NCI-H146 treated with DMSO at 0.1 percent for 48 hours (cell line): Measurements from ENCODE around the gene SHC4.
A peak's percentile ranks its signal among the peaks of the same experiment; 100 is the strongest.
"Not testable (repeated sequence)": the region's sequence is repeated elsewhere in the genome, so short reads cannot be mapped to it uniquely, and the experiment has no call there.

Source experiments
- DNase-seq: peaks from one replicate; lab custom pipeline; 2025; ENCODE audit not compliant: unreplicated experiment; lab: John Stamatoyannopoulos, UW

The SHC4 gene

GRCh38 chr15:48925714-48926223 is 38.0 kb downstream of the SHC4 start:
- DNase-seq = peak; percentile 14

GRCh38 chr15:48924528-48925393 is 39.0 kb downstream of the SHC4 start:
- no peak for DNase-seq

GRCh38 chr15:48922046-48922445 is 41.7 kb downstream of the SHC4 start:
- no peak for DNase-seq

- no peak for DNase-seq
Observed at GRCh38 chr15:48916721-48917120, 47.0 kb downstream of the SHC4 start.

GRCh38 chr15:48915861-48916260 is 47.9 kb downstream of the SHC4 start:
- DNase-seq = no peak

- DNase-seq = no peak
Observed at GRCh38 chr15:48914717-48915116, 49.0 kb downstream of the SHC4 start.

- no peak for DNase-seq
Observed at GRCh38 chr15:48913141-48913540, 50.6 kb downstream of the SHC4 start.

GRCh38 chr15:48910554-48910953 is 53.2 kb downstream of the SHC4 start:
- DNase-seq = not testable (repeated sequence)

- not testable (repeated sequence) for DNase-seq
Observed at GRCh38 chr15:48909313-48909712, 54.4 kb downstream of the SHC4 start.

- no peak for DNase-seq
Observed at GRCh38 chr15:48905847-48906246, 57.9 kb downstream of the SHC4 start.

GRCh38 chr15:48905216-48905615 is 58.5 kb downstream of the SHC4 start:
- DNase-seq = no peak

GRCh38 chr15:48904758-48905157 is 59.0 kb downstream of the SHC4 start:
- no peak for DNase-seq

- no peak for DNase-seq
Observed at GRCh38 chr15:48899793-48900192, 63.9 kb downstream of the SHC4 start.

GRCh38 chr15:48898446-48898845 is 65.3 kb downstream of the SHC4 start:
- DNase-seq = no peak

- no peak for DNase-seq
Observed at GRCh38 chr15:48898032-48898431, 65.7 kb downstream of the SHC4 start.

- DNase-seq = no peak
Observed at GRCh38 chr15:48896869-48897814, 66.6 kb downstream of the SHC4 start.

- DNase-seq = no peak
Observed at GRCh38 chr15:48893311-48893710, 70.4 kb downstream of the SHC4 start.

- no peak for DNase-seq
Observed at GRCh38 chr15:48891232-48891765, 72.4 kb downstream of the SHC4 start.

- no peak for DNase-seq
Observed at GRCh38 chr15:48890375-48890972, 73.2 kb downstream of the SHC4 start.

GRCh38 chr15:48889925-48890324 is 73.8 kb downstream of the SHC4 start:
- DNase-seq = no peak

- no peak for DNase-seq
Observed at GRCh38 chr15:48888836-48889235, 74.9 kb downstream of the SHC4 start.
